CD14-positive monocyte (primary cell): ENCODE data around the gene SIM1. TPM values are rescaled to one million over a fixed set of nuclear protein-coding genes. Genes with fewer than 3 reads are reported as not detected.

Experiments
- DNase-seq, 3 donors: peaks; one replicate each; pipeline ENCODE4 v3.0.0-alpha.2; 2011 to 2022
- H2AFZ ChIP-seq: 2 replicates; pipeline ENCODE4 v1.6.0; 2012; ENCODE audit warnings: mild to moderate bottlenecking, low read depth, low read length, inconsistent platforms; ENCODE audit not compliant: insufficient read depth, poor library complexity, severe bottlenecking
- H3K27ac ChIP-seq, 2 donors: 1 replicate in 1 of 2; 2 replicates in 1 of 2; pipeline ENCODE4 v1.5.1; 2012 to 2013; ENCODE audit warnings: low read length in 2 of 2, control low read depth in 1 of 2, inconsistent platforms in 1 of 2, low read depth in 1 of 2, mild to moderate bottlenecking in 1 of 2
- H3K27me3 ChIP-seq, 2 donors: one replicate each; pipeline versions ENCODE4 v1.6.0 to v1.6.1; 2011 to 2013; ENCODE audit warnings: low read length in 2 of 2; ENCODE audit not compliant: control insufficient read depth in 2 of 2, insufficient read depth in 2 of 2
- H3K36me3 ChIP-seq, 2 donors: replicated peaks in 1 of 2; 1 replicate in 1 of 2; 2 replicates in 1 of 2; pipeline versions ENCODE4 v1.5.1 to v1.6.1; 2012 to 2013; ENCODE audit warnings: low read length in 2 of 2, control low read depth in 1 of 2, inconsistent platforms in 1 of 2, mild to moderate bottlenecking in 1 of 2; ENCODE audit not compliant: insufficient read depth in 2 of 2, control insufficient read depth in 1 of 2
- H3K4me1 ChIP-seq, 2 donors: 1 replicate in 1 of 2; 2 replicates in 1 of 2; pipeline versions ENCODE4 v1.5.1 to v1.6.1; 2012 to 2013; ENCODE audit warnings: low read length in 2 of 2, control low read depth in 1 of 2, inconsistent platforms in 1 of 2, mild to moderate bottlenecking in 1 of 2, moderate library complexity in 1 of 2; ENCODE audit not compliant: insufficient read depth in 2 of 2, control insufficient read depth in 1 of 2
- H3K4me2 ChIP-seq: replicated peaks from 2 replicates; pipeline ENCODE3; 2012; ENCODE audit warnings: low read length, moderate library complexity, mild to moderate bottlenecking; ENCODE audit not compliant: poor library complexity, severe bottlenecking; ENCODE audit errors: extremely low read depth
- H3K4me3 ChIP-seq, 3 experiments: fragments of 200-600 bp in 1 of 3; sonication (generic) in 1 of 3; replicated peaks in 1 of 3; 1 replicate in 2 of 3; 2 replicates in 1 of 3; pipeline ENCODE4 v1.5.1; 2011 to 2013; ENCODE audit warnings: low read length in 3 of 3, mild to moderate bottlenecking in 3 of 3, control low read depth in 2 of 3, low read depth in 2 of 3, inconsistent platforms in 1 of 3, moderate library complexity in 1 of 3
- H3K79me2 ChIP-seq: 2 replicates; pipeline ENCODE4 v1.6.0; 2012; ENCODE audit warnings: mild to moderate bottlenecking, control low read depth, inconsistent platforms, low read length, moderate library complexity; ENCODE audit not compliant: insufficient read depth
- H3K9ac ChIP-seq: 2 replicates; pipeline ENCODE4 v1.6.0; 2017; ENCODE audit warnings: low read length, mild to moderate bottlenecking; ENCODE audit not compliant: insufficient read depth, poor library complexity, severe bottlenecking
- H3K9me3 ChIP-seq, 2 donors: replicated peaks in 1 of 2; 1 replicate in 1 of 2; 2 replicates in 1 of 2; pipeline versions ENCODE4 v1.5.1 to v1.6.1; 2012 to 2013; ENCODE audit warnings: low read length in 2 of 2, control low read depth in 1 of 2; ENCODE audit not compliant: control insufficient read depth in 1 of 2, insufficient read depth in 1 of 2
- H4K20me1 ChIP-seq: 2 replicates; pipeline ENCODE4 v1.6.0; 2012; ENCODE audit warnings: mild to moderate bottlenecking, low read length, control low read depth, moderate library complexity; ENCODE audit not compliant: insufficient read depth
- H3K27ac Mint-ChIP-seq, 7 donors: one replicate each; pipeline ENCODE4 v1.8.0; 2020; ENCODE audit warnings: mild to moderate bottlenecking in 7 of 7, mixed read lengths in 7 of 7, moderate library complexity in 6 of 7, inconsistent platforms in 2 of 7
- H3K27me3 Mint-ChIP-seq, 3 donors: one replicate each; pipeline ENCODE4 v1.8.0; 2021 to 2022; ENCODE audit warnings: low read depth in 3 of 3, mild to moderate bottlenecking in 3 of 3, mixed read lengths in 3 of 3, moderate library complexity in 3 of 3, inconsistent platforms in 1 of 3
- H3K36me3 Mint-ChIP-seq, 2 donors: one replicate each; pipeline ENCODE4 v1.8.0; 2020; ENCODE audit warnings: mixed read lengths in 2 of 2, inconsistent platforms in 1 of 2, mild to moderate bottlenecking in 1 of 2
- H3K4me1 Mint-ChIP-seq: one replicate; pipeline ENCODE4 v1.8.0; 2020; ENCODE audit warnings: mild to moderate bottlenecking, mixed read lengths
- H3K4me3 Mint-ChIP-seq, 2 donors: one replicate each; pipeline ENCODE4 v1.8.0; 2020; ENCODE audit warnings: mild to moderate bottlenecking in 2 of 2, mixed read lengths in 2 of 2, moderate library complexity in 1 of 2
- H3K9me3 Mint-ChIP-seq, 7 donors: one replicate each; pipeline ENCODE4 v1.8.0; 2020 to 2022; ENCODE audit warnings: mixed read lengths in 7 of 7, mild to moderate bottlenecking in 6 of 7, moderate library complexity in 6 of 7, inconsistent platforms in 2 of 7
- WGBS: methylation state at CpG from one replicate; pipeline ENCODE4 v1.1.5; 2013; ENCODE audit warnings: missing lambda C conversion rate; ENCODE audit not compliant: insufficient coverage; 5-methylcytosine and 5-hydroxymethylcytosine counted together
- intact Hi-C, 2 donors: fragments of 100-400 bp; cut with micrococcal nuclease; formaldehyde crosslinking; loops; one replicate each; pipeline versions ENCODE4 v1.15.0 to v1.15.1; 2023
- polyA plus RNA-seq, 3 donors: library from polyadenylated mRNA; depleted of rRNA in 1 of 3; unstranded in 2 of 3; stranded (reverse) in 1 of 3; fragments of 300-500 nt in 2 of 3; fragments of >200 nt in 1 of 3; fragmentation: Illumina TruSeq in 2 of 3; gene quantifications; 1 replicate in 2 of 3; 2 replicates in 1 of 3; pipeline ENCODE4 v1.2.3, GENCODE V29; 2012 to 2021
- TF ChIP-seq, protein P1 (sequence below): fragments of 200-600 bp; IDR thresholded peaks from one replicate; pipeline ENCODE4 v1.8.0; 2022; ENCODE audit warnings: antibody characterized with exemption, mild to moderate bottlenecking

The SIM1 gene
- polyA plus RNA-seq, 3 donors, result not detected

GRCh38 chr6:100382767-100383195, 81.9 kb downstream of the SIM1 start:
- 100% methylated on average over 1 of the region's 5 CpGs for WGBS

GRCh38 chr6:100382031-100382430, 82.7 kb downstream of the SIM1 start:
- DNase-seq, result no peak
- H3K9ac ChIP-seq, result no peak overlapping the region
- no peaks in the 10 kb centered on the region for H3K9me3 Mint-ChIP-seq
- no peaks in the 10 kb centered on the region for H4K20me1 ChIP-seq
- H3K9me3 ChIP-seq, result no peaks in the 10 kb centered on the region
- intact Hi-C loops, result no loop called here
- no peak overlapping the region for H2AFZ ChIP-seq
- H3K27ac Mint-ChIP-seq, result no peak overlapping the region
- H3K4me2 ChIP-seq, result no peak overlapping the region
- no peaks in the 10 kb centered on the region for H3K36me3 ChIP-seq
- peaks cover 0 to 2% (median 0%) of the 10 kb centered on the region in 3 donors for H3K27me3 Mint-ChIP-seq
- no peaks in the 10 kb centered on the region for H3K36me3 Mint-ChIP-seq
- H3K27me3 ChIP-seq, result no peaks in the 10 kb centered on the region
- H3K4me3 ChIP-seq, result no peak overlapping the region
- WGBS, result no CpG with 5 or more reads among the region's 3 CpGs
- no peaks in the 10 kb centered on the region for H3K4me1 ChIP-seq
- H3K79me2 ChIP-seq, result no peaks in the 10 kb centered on the region
- H3K27ac ChIP-seq, result no peak overlapping the region
- no peaks in the 10 kb centered on the region for H3K4me1 Mint-ChIP-seq
- no peak overlapping the region for H3K4me3 Mint-ChIP-seq
- TF ChIP-seq, protein P1, sequence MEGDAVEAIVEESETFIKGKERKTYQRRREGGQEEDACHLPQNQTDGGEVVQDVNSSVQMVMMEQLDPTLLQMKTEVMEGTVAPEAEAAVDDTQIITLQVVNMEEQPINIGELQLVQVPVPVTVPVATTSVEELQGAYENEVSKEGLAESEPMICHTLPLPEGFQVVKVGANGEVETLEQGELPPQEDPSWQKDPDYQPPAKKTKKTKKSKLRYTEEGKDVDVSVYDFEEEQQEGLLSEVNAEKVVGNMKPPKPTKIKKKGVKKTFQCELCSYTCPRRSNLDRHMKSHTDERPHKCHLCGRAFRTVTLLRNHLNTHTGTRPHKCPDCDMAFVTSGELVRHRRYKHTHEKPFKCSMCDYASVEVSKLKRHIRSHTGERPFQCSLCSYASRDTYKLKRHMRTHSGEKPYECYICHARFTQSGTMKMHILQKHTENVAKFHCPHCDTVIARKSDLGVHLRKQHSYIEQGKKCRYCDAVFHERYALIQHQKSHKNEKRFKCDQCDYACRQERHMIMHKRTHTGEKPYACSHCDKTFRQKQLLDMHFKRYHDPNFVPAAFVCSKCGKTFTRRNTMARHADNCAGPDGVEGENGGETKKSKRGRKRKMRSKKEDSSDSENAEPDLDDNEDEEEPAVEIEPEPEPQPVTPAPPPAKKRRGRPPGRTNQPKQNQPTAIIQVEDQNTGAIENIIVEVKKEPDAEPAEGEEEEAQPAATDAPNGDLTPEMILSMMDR, result no peak

More at GRCh38 chr6:100382767-100383195, 81.9 kb downstream of the SIM1 start:
- Histone ChIP-seq H3K79me2 (no peaks in the 10 kb centered on the region), H3K4me1 (no peaks in the 10 kb centered on the region), H2AFZ (no peak overlapping the region), H4K20me1 (no peaks in the 10 kb centered on the region), H3K4me3 (no peak overlapping the region), H3K9ac (no peak overlapping the region), H3K36me3 (no peaks in the 10 kb centered on the region), H3K27ac (no peak overlapping the region), H3K27me3 (no peaks in the 10 kb centered on the region), H3K4me2 (no peak overlapping the region), H3K9me3 (no peaks in the 10 kb centered on the region)
- Mint-ChIP-seq H3K4me3 (no peak overlapping the region), H3K4me1 (no peaks in the 10 kb centered on the region), H3K27me3 (peaks cover 0 to 2% (median 0%) of the 10 kb centered on the region in 3 donors), H3K27ac (no peak overlapping the region), H3K9me3 (no peaks in the 10 kb centered on the region), H3K36me3 (no peaks in the 10 kb centered on the region)
- DNase-seq, result no peak
- intact Hi-C loops, result no loop called here
- TF ChIP-seq, protein P1, result no peak
